Naive thymus-derived CD4-positive, alpha-beta T cell (primary cell): ENCODE measurements around the gene SMC3. TPM values are rescaled to one million over a fixed set of nuclear protein-coding genes. Genes with fewer than 3 reads are reported as not detected.

Source experiments
- ATAC-seq: fragments of 150-1000 bp; cut with Tn5 transposase; 2 replicates; pipeline ENCODE4 v1.10.0; 2021; ENCODE audit warnings: mild to moderate bottlenecking, moderate library complexity
- CTCF ChIA-PET: fragments of 350-600 bp; sonication (Branson Sonifier 250); formaldehyde crosslinking; loops from one replicate; lab custom pipeline; 2021; ENCODE audit warnings: antibody characterized with exemption; lab: Charles Lee
- POLR2A ChIA-PET: fragments of 350-600 bp; sonication (Branson Sonifier 250); formaldehyde crosslinking; loops from one replicate; lab custom pipeline; 2021; ENCODE audit warnings: antibody characterized with exemption, inconsistent platforms; lab: Charles Lee
- DNase-seq, 9 donors: peaks; one replicate each; pipeline versions ENCODE4 v3.0.0 to v3.0.0-alpha.2; 2020 to 2022; ENCODE audit warnings: mixed read lengths in 1 of 9
- H3K27ac ChIP-seq: one replicate; pipeline ENCODE4 v1.7.0; 2013; ENCODE audit warnings: mild to moderate bottlenecking, low read depth, low read length, moderate library complexity
- H3K27me3 ChIP-seq, 2 donors: one replicate each; pipeline ENCODE4 v1.7.0; 2013; ENCODE audit warnings: low read length in 2 of 2, mild to moderate bottlenecking in 2 of 2, moderate library complexity in 2 of 2; ENCODE audit not compliant: control insufficient read depth in 2 of 2, insufficient read depth in 2 of 2
- H3K36me3 ChIP-seq, 3 experiments: 1 replicate in 2 of 3; 2 replicates in 1 of 3; pipeline ENCODE4 v1.7.0; 2013; ENCODE audit warnings: low read length in 3 of 3, mild to moderate bottlenecking in 3 of 3, moderate library complexity in 1 of 3; ENCODE audit not compliant: insufficient read depth in 3 of 3, control insufficient read depth in 2 of 3
- H3K4me1 ChIP-seq, 2 donors: one replicate each; pipeline ENCODE4 v1.7.0; 2013; ENCODE audit warnings: low read length in 2 of 2, mild to moderate bottlenecking in 2 of 2, moderate library complexity in 1 of 2; ENCODE audit not compliant: control insufficient read depth in 2 of 2, insufficient read depth in 2 of 2
- H3K4me3 ChIP-seq: 2 replicates; pipeline ENCODE4 v1.7.0; 2013; ENCODE audit warnings: mild to moderate bottlenecking, low read length
- H3K9me3 ChIP-seq, 3 experiments: 1 replicate in 2 of 3; 2 replicates in 1 of 3; pipeline ENCODE4 v1.7.0; 2013; ENCODE audit warnings: low read length in 3 of 3; ENCODE audit not compliant: control insufficient read depth in 2 of 3
- H3K27ac Mint-ChIP-seq, 9 donors: one replicate each; pipeline ENCODE4 v1.8.0; 2020 to 2022; ENCODE audit warnings: mixed read lengths in 9 of 9, mild to moderate bottlenecking in 8 of 9, moderate library complexity in 5 of 9, inconsistent platforms in 2 of 9
- H3K27me3 Mint-ChIP-seq, 5 donors: one replicate each; pipeline ENCODE4 v1.8.0; 2021 to 2022; ENCODE audit warnings: mixed read lengths in 5 of 5, mild to moderate bottlenecking in 1 of 5
- H3K36me3 Mint-ChIP-seq, 5 donors: one replicate each; pipeline ENCODE4 v1.8.0; 2020 to 2022; ENCODE audit warnings: mixed read lengths in 5 of 5, mild to moderate bottlenecking in 3 of 5, inconsistent platforms in 1 of 5
- H3K4me1 Mint-ChIP-seq, 7 donors: one replicate each; pipeline ENCODE4 v1.8.0; 2020 to 2022; ENCODE audit warnings: mixed read lengths in 7 of 7, mild to moderate bottlenecking in 3 of 7, inconsistent platforms in 1 of 7
- H3K4me3 Mint-ChIP-seq, 10 donors: one replicate each; pipeline ENCODE4 v1.8.0; 2020 to 2022; ENCODE audit warnings: mild to moderate bottlenecking in 10 of 10, mixed read lengths in 10 of 10, moderate library complexity in 6 of 10, inconsistent platforms in 2 of 10
- H3K9me3 Mint-ChIP-seq, 11 donors: one replicate each; pipeline ENCODE4 v1.8.0; 2020 to 2022; ENCODE audit warnings: mixed read lengths in 11 of 11, mild to moderate bottlenecking in 4 of 11, inconsistent platforms in 1 of 11, moderate library complexity in 1 of 11
- intact Hi-C, 2 donors: fragments of 100-400 bp; cut with micrococcal nuclease; formaldehyde crosslinking; loops; one replicate each; pipeline ENCODE4 v1.15.1; 2023
- polyA plus RNA-seq, 2 donors: library from polyadenylated mRNA; unstranded; fragments of 300-500 nt; fragmentation: Illumina TruSeq; gene quantifications; one replicate each; pipeline ENCODE4 v1.2.3, GENCODE V29; 2021
- total RNA-seq, 6 experiments: library from RNA in 5 of 6; stranded (reverse) in 5 of 6; gene quantifications; 1 replicate in 5 of 6; 2 replicates in 1 of 6; pipeline ENCODE4 v1.2.3 and lab custom pipeline; 2021 to 2026

SMC3 gene
- total and polyA plus RNA-seq, 7 experiments from 2014 or later = 29.8 to 88.2 (median 52.4) TPM

- ATAC-seq (no peak), DNase-seq (no peak)
- no peaks in the 10 kb centered on the region for H3K27me3 ChIP-seq
- peaks cover 15 to 44% (median 17%) of the 10 kb centered on the region in 7 donors for H3K4me1 Mint-ChIP-seq
- ChIA-PET CTCF (interaction anchor here (0.6 kb wide), 1 partner anchor 233 kb away, joined by 3 read pairs; no protein-coding TSS in a partner anchor), POLR2A (no interaction called here)
- no peak overlapping the region for H3K27ac ChIP-seq
- H3K4me1 ChIP-seq = peaks cover 7 to 9% of the 10 kb centered on the region in 2 donors
- H3K27ac Mint-ChIP-seq = no peak overlapping the region
- H3K4me3 ChIP-seq = no peak overlapping the region
- peaks cover 0 to 3% (median 0%) of the 10 kb centered on the region in 5 donors for H3K36me3 Mint-ChIP-seq
- H3K27me3 Mint-ChIP-seq = peaks cover 0 to 4% (median 0%) of the 10 kb centered on the region in 5 donors
- no peaks in the 10 kb centered on the region for H3K9me3 ChIP-seq
- H3K36me3 ChIP-seq = no peaks in the 10 kb centered on the region
- no peaks in the 10 kb centered on the region for H3K9me3 Mint-ChIP-seq
- no peak overlapping the region for H3K4me3 Mint-ChIP-seq
- intact Hi-C loops = no loop called here
These were observed 28.4 kb upstream of the SMC3 start for GRCh38 chr10:110539091-110539490.

- ChIA-PET CTCF (interaction anchor here (0.7 kb wide), 2 partner anchors 12 to 194 kb away, joined by 3 read pairs; no protein-coding TSS in a partner anchor), POLR2A (interaction anchor here (0.6 to 0.9 kb wide), 2 partner anchors 10 to 264 kb away, joined by 3 to 4 read pairs; no protein-coding TSS in a partner anchor)
- no peak for DNase-seq
- Histone ChIP-seq H3K4me3 (no peak overlapping the region), H3K36me3 (no peaks in the 10 kb centered on the region), H3K9me3 (no peaks in the 10 kb centered on the region), H3K27me3 (no peaks in the 10 kb centered on the region), H3K27ac (no peak overlapping the region), H3K4me1 (peaks cover 7 to 9% of the 10 kb centered on the region in 2 donors)
- peak overlapping the region in 1 of 10 donors; percentile 3 for H3K4me3 Mint-ChIP-seq
- H3K9me3 Mint-ChIP-seq = no peaks in the 10 kb centered on the region
- H3K27ac Mint-ChIP-seq = peak overlapping the region in 1 of 9 donors; percentile 36
- intact Hi-C loops = no loop called here
- no peaks in the 10 kb centered on the region for H3K36me3 Mint-ChIP-seq
- no peak for ATAC-seq
- peaks cover 10 to 36% (median 14%) of the 10 kb centered on the region in 7 donors for H3K4me1 Mint-ChIP-seq
- no peaks in the 10 kb centered on the region for H3K27me3 Mint-ChIP-seq
These were observed 27.5 kb upstream of the SMC3 start for GRCh38 chr10:110540031-110540430.

- ATAC-seq = no peak
- no peaks in the 10 kb centered on the region for H3K36me3 ChIP-seq
- no peaks in the 10 kb centered on the region for H3K9me3 ChIP-seq
- no peaks in the 10 kb centered on the region for H3K9me3 Mint-ChIP-seq
- no peak overlapping the region for H3K4me3 Mint-ChIP-seq
- no peaks in the 10 kb centered on the region for H3K27me3 ChIP-seq
- peaks cover 0 to 18% (median 6%) of the 10 kb centered on the region in 5 donors for H3K27me3 Mint-ChIP-seq
- no peak overlapping the region for H3K27ac ChIP-seq
- DNase-seq = no peak
- H3K4me3 ChIP-seq = no peak overlapping the region
- intact Hi-C loops = loop anchor here in 1 of 2 donors (5.0 kb wide), 4 partner anchors 133 to 663 kb away; partner anchors contain the start of gene MXI1
- H3K4me1 ChIP-seq = peaks cover 0 to 5% of the 10 kb centered on the region in 2 donors
- ChIA-PET CTCF (interaction anchor here (0.6 to 8.0 kb wide), 9 partner anchors 22 to 661 kb away, joined by 3 to 78 read pairs (median 3); partner anchors contain the start of gene SMNDC1), POLR2A (interaction anchor here (0.9 to 1.5 kb wide), 2 partner anchors 239 to 240 kb away, joined by 4 read pairs; partner anchors contain the start of gene SMNDC1)
- H3K36me3 Mint-ChIP-seq = no peaks in the 10 kb centered on the region
- peak overlapping the region in 1 of 9 donors; percentile 1 for H3K27ac Mint-ChIP-seq
- peaks cover 3 to 20% (median 5%) of the 10 kb centered on the region in 7 donors for H3K4me1 Mint-ChIP-seq
These were observed 22.4 kb upstream of the SMC3 start for GRCh38 chr10:110544958-110545537.

- ChIA-PET POLR2A (interaction anchor here (1.0 to 1.5 kb wide), 5 partner anchors 50 to 241 kb away, joined by 3 to 6 read pairs (median 4); partner anchors contain the start of gene SMNDC1), CTCF (interaction anchor here (0.7 to 8.0 kb wide), 9 partner anchors 14 to 240 kb away, joined by 3 to 78 read pairs (median 4); partner anchors contain the start of gene SMNDC1)
- H3K9me3 ChIP-seq = no peaks in the 10 kb centered on the region
- H3K36me3 Mint-ChIP-seq = no peaks in the 10 kb centered on the region
- no peak overlapping the region for H3K27ac ChIP-seq
- peaks cover 0 to 5% of the 10 kb centered on the region in 2 donors for H3K4me1 ChIP-seq
- no peak overlapping the region for H3K27ac Mint-ChIP-seq
- ATAC-seq = no peak
- no peak overlapping the region for H3K4me3 ChIP-seq
- H3K27me3 Mint-ChIP-seq = peaks cover 0 to 27% (median 9%) of the 10 kb centered on the region in 5 donors
- no peaks in the 10 kb centered on the region for H3K9me3 Mint-ChIP-seq
- H3K36me3 ChIP-seq = no peaks in the 10 kb centered on the region
- no peaks in the 10 kb centered on the region for H3K27me3 ChIP-seq
- no peak overlapping the region for H3K4me3 Mint-ChIP-seq
- no peak for DNase-seq
- H3K4me1 Mint-ChIP-seq = peaks cover 3 to 16% (median 5%) of the 10 kb centered on the region in 7 donors
- intact Hi-C loops = loop anchor here (2.0 to 5.0 kb wide), 6 partner anchors 41 to 664 kb away; partner anchors contain the start of gene MXI1 (in 1 of the 2)
These were observed 21.4 kb upstream of the SMC3 start for GRCh38 chr10:110546077-110546476.

GRCh38 chr10:110546499-110547110 is 20.9 kb upstream of the SMC3 start:
- H3K4me3 Mint-ChIP-seq = peak overlapping the region in 1 of 10 donors; percentile 2
- H3K4me1 Mint-ChIP-seq = peaks cover 3 to 16% (median 5%) of the 10 kb centered on the region in 7 donors
- no peaks in the 10 kb centered on the region for H3K36me3 Mint-ChIP-seq
- no peak for ATAC-seq
- no peak for DNase-seq
- H3K9me3 ChIP-seq = no peaks in the 10 kb centered on the region
- H3K4me1 ChIP-seq = peaks cover 0 to 5% of the 10 kb centered on the region in 2 donors
- no peaks in the 10 kb centered on the region for H3K27me3 ChIP-seq
- H3K27ac Mint-ChIP-seq = peak overlapping the region in 1 of 9 donors; percentile 3
- H3K4me3 ChIP-seq = no peak overlapping the region
- peaks cover 0 to 32% (median 9%) of the 10 kb centered on the region in 5 donors for H3K27me3 Mint-ChIP-seq
- intact Hi-C loops = loop anchor here (1.0 to 5.0 kb wide), 11 partner anchors 42 to 664 kb away; partner anchors contain the start of genes DUSP5 (in 1 of the 2) and MXI1 (in 1 of the 2)
- H3K27ac ChIP-seq = no peak overlapping the region
- POLR2A ChIA-PET = interaction anchor here (1.0 to 1.4 kb wide), 4 partner anchors 50 to 241 kb away, joined by 3 to 6 read pairs (median 4); partner anchors contain the start of gene SMNDC1
- no peaks in the 10 kb centered on the region for H3K9me3 Mint-ChIP-seq
- CTCF ChIA-PET = interaction anchor here (0.7 to 8.0 kb wide), 14 partner anchors 12 to 648 kb away, joined by 3 to 78 read pairs (median 4); partner anchors contain the start of gene SMNDC1
- no peaks in the 10 kb centered on the region for H3K36me3 ChIP-seq
